Activated gamma-delta T cell treated with Interleukin-2 at 50 U/mL for 16 hours (primary cell): ENCODE results near the gene PRRG2.

Experiments used
- DNase-seq: peaks from one replicate; pipeline ENCODE4 v3.0.0-alpha.2; 2020

PRRG2 gene

GRCh38 chr19:49590071-49590970 is 9.2 kb downstream of the PRRG2 start:
- DNase-seq: peak; percentile 94

- DNase-seq: peak; percentile 68
These were observed 10.0 kb downstream of the PRRG2 start, which contains the start of gene PRR12 for GRCh38 chr19:49590971-49591730. TSS of gene PRR12 (plus strand) at chr19:49591182. CDS start at chr19:49591655, 473 bp downstream.

- peak; percentile 41 for DNase-seq
These were observed 10.8 kb downstream of the PRRG2 start for GRCh38 chr19:49591731-49592485.

GRCh38 chr19:49592486-49593232 is 11.5 kb downstream of the PRRG2 start:
- DNase-seq: no peak

GRCh38 chr19:49593233-49594113 is 12.4 kb downstream of the PRRG2 start:
- peak; percentile 92 for DNase-seq

- DNase-seq: no peak
These were observed 13.3 kb downstream of the PRRG2 start for GRCh38 chr19:49594157-49594992.

GRCh38 chr19:49594993-49595818 is 14.1 kb downstream of the PRRG2 start:
- DNase-seq: no peak

- no peak for DNase-seq
These were observed 14.8 kb downstream of the PRRG2 start for GRCh38 chr19:49595819-49596404.

GRCh38 chr19:49596407-49596806 is 15.3 kb downstream of the PRRG2 start:
- no peak for DNase-seq

- DNase-seq: no peak
These were observed 16.0 kb downstream of the PRRG2 start for GRCh38 chr19:49596954-49597702.

GRCh38 chr19:49597703-49597974 is 16.5 kb downstream of the PRRG2 start:
- DNase-seq: no peak

GRCh38 chr19:49599378-49600295 is 18.5 kb downstream of the PRRG2 start:
- DNase-seq: no peak

GRCh38 chr19:49601482-49602038 is 20.4 kb downstream of the PRRG2 start:
- DNase-seq: no peak

GRCh38 chr19:49602806-49603205 is 21.7 kb downstream of the PRRG2 start:
- no peak for DNase-seq

GRCh38 chr19:49605605-49606004 is 24.5 kb downstream of the PRRG2 start:
- DNase-seq: no peak

GRCh38 chr19:49609499-49610092 is 28.5 kb downstream of the PRRG2 start:
- no peak for DNase-seq

- DNase-seq: no peak
These were observed 32.3 kb downstream of the PRRG2 start for GRCh38 chr19:49613374-49613773.
